Measurements from ENCODE around the gene NFIC. TPM values are rescaled to one million over a fixed set of nuclear protein-coding genes. Genes with fewer than 3 reads are reported as not detected.

The NFIC gene
- total and polyA plus RNA-seq, 2 of the 4 experiments (the other 2 are of a cell fraction), result 21.9 to 32.1 TPM

DNA sequence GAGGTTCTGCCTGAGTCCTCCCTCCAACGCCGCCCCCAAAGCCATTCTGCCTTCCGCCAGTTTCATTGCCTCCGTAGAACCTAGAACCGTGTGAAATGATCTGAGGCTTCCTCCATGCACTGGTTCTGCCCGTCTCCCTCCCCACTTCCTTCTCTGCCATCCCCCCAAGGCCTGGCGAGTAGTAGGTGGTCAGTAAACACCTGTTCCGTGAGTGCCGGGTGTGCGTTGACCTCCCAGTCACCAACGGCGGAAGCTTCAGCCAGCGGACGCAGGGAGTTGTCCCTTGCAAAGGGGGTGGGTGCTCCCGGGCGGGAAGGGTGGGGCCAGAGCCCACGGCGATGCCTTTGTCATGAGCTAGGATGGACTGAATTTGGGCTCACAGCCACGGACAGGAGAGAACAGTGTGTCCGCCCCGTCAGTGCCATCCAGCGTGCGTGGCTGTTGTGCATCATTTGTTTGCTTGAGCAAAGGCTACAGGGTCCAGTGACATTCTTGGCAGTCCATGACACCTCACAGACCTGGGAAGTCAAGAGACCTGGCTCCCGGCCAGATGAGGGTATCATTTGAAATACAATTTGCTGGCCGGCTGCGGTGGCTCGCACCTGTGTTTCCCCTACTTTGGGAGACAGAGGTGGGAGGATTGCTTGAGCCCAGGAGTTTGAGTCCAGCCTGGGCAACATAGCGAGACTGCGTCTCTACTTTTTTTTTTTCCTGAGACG is 43.1 kb downstream of the NFIC start:
- Histone ChIP-seq H2BK120ac (ENCODE audit: low read depth, low read length) (no peak overlapping the region), H3K18ac (ENCODE audit: low read depth, low read length) (no peak overlapping the region), H3K36me3 (ENCODE audit: control insufficient read depth, insufficient read depth, low read length) (peaks cover 24% of the 10 kb centered on the region), H3K9ac (ENCODE audit: low read depth, low read length) (no peak overlapping the region), H4K5ac (ENCODE audit: low read depth, low read length) (no peak overlapping the region), H3K23ac (ENCODE audit: low read depth, low read length) (no peak overlapping the region), H2BK20ac (ENCODE audit: low read depth, low read length) (no peak overlapping the region), H3K4me3 (ENCODE audit: insufficient read depth, low read depth, low read length) (no peak overlapping the region), H3K14ac (replicated peaks; ENCODE audit: low read depth, low read length) (no peak overlapping the region), H3K4me2 (ENCODE audit: low read depth, low read length) (no peak overlapping the region), H3K79me1 (ENCODE audit: low read depth in 1 of 2, low read length in 2 of 2) (peaks cover 33 to 80% of the 10 kb centered on the region in 2 experiments), H2BK15ac (ENCODE audit: low read depth, low read length) (no peak overlapping the region; the same call in 2 of the 3 replicates), H3K9me1 (ENCODE audit: insufficient read depth, low read length) (peaks cover 13% of the 10 kb centered on the region), H2BK5ac (ENCODE audit: low read depth, low read length, poor library complexity, severe bottlenecking) (no peak overlapping the region), H4K91ac (ENCODE audit: insufficient read depth, low read depth, low read length) (no peak overlapping the region), H3K4ac (ENCODE audit: low read depth, low read length) (no peak overlapping the region), H2AK9ac (replicated peaks; ENCODE audit: low read depth, low read length, poor library complexity) (no peak overlapping the region), H3K27me3 (ENCODE audit: control insufficient read depth, insufficient read depth, low read length) (no peaks in the 10 kb centered on the region), H3K27ac (ENCODE audit: insufficient read depth, low read length) (no peak overlapping the region), H4K20me1 (ENCODE audit: insufficient read depth, low read length) (peaks cover 33% of the 10 kb centered on the region), H4K8ac (ENCODE audit: low read depth in 2 of 2, low read length in 2 of 2) (no peak overlapping the region), H3K56ac (ENCODE audit: extremely low read depth, insufficient read depth, low read length) (no peak overlapping the region), H3K9me3 (ENCODE audit: control insufficient read depth, insufficient read depth, low read length) (no peaks in the 10 kb centered on the region), H3K4me1 (ENCODE audit: control insufficient read depth, insufficient read depth, low read length) (peaks cover 16% of the 10 kb centered on the region), H2AK5ac (ENCODE audit: low read depth, low read length) (peak overlapping the region; percentile 56; the same call in 1 of the 2 replicates), H2AFZ (replicated peaks; ENCODE audit: low read length, poor library complexity) (peak overlapping the region; percentile 43)
- no peak for DNase-seq
- in situ Hi-C loops (cut with MboI; ENCODE audit: low sequenced_read_pairs) (no loop called here), dilution Hi-C loops (cut with HindIII; ENCODE audit: low sequenced_read_pairs, unreplicated experiment) (no loop called here), intact Hi-C loops (cut with micrococcal nuclease) (no loop called here)
- no peak for TF ChIP-seq RCOR1 (IDR thresholded peaks at IDR 0.05; ENCODE audit: insufficient replicate concordance, low read length)
- no peak for TF ChIP-seq MAZ (IDR thresholded peaks at IDR 0.05; ENCODE audit: borderline replicate concordance, low read depth, low read length)
- no peak for TF ChIP-seq RAD21 (IDR thresholded peaks at IDR 0.05; ENCODE audit: low read length)
- no peak for TF ChIP-seq FOS (IDR thresholded peaks at IDR 0.05; ENCODE audit: low read depth, low read length)
- no peak for TF ChIP-seq NFE2L2 (IDR thresholded peaks at IDR 0.05; ENCODE audit: low read depth, low read length)
- TF ChIP-seq MXI1 (IDR thresholded peaks at IDR 0.05; ENCODE audit: borderline replicate concordance, low read depth, low read length), result no peak
- no peak for TF ChIP-seq SMC3 (IDR thresholded peaks at IDR 0.05; ENCODE audit: low read depth, low read length)
- TF ChIP-seq BHLHE40 (IDR thresholded peaks at IDR 0.05; ENCODE audit: low read depth, low read length), result no peak
- TF ChIP-seq, protein P1, sequence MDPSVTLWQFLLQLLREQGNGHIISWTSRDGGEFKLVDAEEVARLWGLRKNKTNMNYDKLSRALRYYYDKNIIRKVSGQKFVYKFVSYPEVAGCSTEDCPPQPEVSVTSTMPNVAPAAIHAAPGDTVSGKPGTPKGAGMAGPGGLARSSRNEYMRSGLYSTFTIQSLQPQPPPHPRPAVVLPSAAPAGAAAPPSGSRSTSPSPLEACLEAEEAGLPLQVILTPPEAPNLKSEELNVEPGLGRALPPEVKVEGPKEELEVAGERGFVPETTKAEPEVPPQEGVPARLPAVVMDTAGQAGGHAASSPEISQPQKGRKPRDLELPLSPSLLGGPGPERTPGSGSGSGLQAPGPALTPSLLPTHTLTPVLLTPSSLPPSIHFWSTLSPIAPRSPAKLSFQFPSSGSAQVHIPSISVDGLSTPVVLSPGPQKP (IDR thresholded peaks at IDR 0.05; ENCODE audit: borderline replicate concordance, low read depth, low read length), result no peak
- TF ChIP-seq, protein P2, sequence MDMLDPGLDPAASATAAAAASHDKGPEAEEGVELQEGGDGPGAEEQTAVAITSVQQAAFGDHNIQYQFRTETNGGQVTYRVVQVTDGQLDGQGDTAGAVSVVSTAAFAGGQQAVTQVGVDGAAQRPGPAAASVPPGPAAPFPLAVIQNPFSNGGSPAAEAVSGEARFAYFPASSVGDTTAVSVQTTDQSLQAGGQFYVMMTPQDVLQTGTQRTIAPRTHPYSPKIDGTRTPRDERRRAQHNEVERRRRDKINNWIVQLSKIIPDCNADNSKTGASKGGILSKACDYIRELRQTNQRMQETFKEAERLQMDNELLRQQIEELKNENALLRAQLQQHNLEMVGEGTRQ (IDR thresholded peaks at IDR 0.05; ENCODE audit: low read depth, low read length), result no peak
- CTCF ChIA-PET, result no interaction called here
- WGBS, 2 experiments (ENCODE audit: extremely low coverage in 2 of 2, insufficient read length in 1 of 2), result 86% methylated on average over 16 of the region's 30 CpGs; no CpG with 5 or more reads in 1 of the 2 experiments
- POLR2A ChIA-PET (ENCODE audit: unreplicated experiment), result no interaction called here
- ATAC-seq (ENCODE audit: low read depth), result no peak
- BruUV-seq (replicated peaks), result no TSS peak
